Naive thymus-derived CD4-positive, alpha-beta T cell (primary cell): ENCODE measurements around the gene CHIC2. TPM values are rescaled to one million over a fixed set of nuclear protein-coding genes. Genes with fewer than 3 reads are reported as not detected.
"Not testable (repeated sequence)": the region's sequence is repeated elsewhere in the genome, so short reads cannot be mapped to it uniquely, and the experiment has no call there.

Experiments used
- ATAC-seq: fragments of 150-1000 bp; cut with Tn5 transposase; 2 replicates; pipeline ENCODE4 v1.10.0; 2021; ENCODE audit warnings: mild to moderate bottlenecking, moderate library complexity
- CTCF ChIA-PET: fragments of 350-600 bp; sonication (Branson Sonifier 250); formaldehyde crosslinking; loops from one replicate; lab custom pipeline; 2021; ENCODE audit warnings: antibody characterized with exemption; lab: Charles Lee
- POLR2A ChIA-PET: fragments of 350-600 bp; sonication (Branson Sonifier 250); formaldehyde crosslinking; loops from one replicate; lab custom pipeline; 2021; ENCODE audit warnings: antibody characterized with exemption, inconsistent platforms; lab: Charles Lee
- DNase-seq, 9 donors: peaks; one replicate each; pipeline versions ENCODE4 v3.0.0 to v3.0.0-alpha.2; 2020 to 2022; ENCODE audit warnings: mixed read lengths in 1 of 9
- H3K27ac ChIP-seq: one replicate; pipeline ENCODE4 v1.7.0; 2013; ENCODE audit warnings: mild to moderate bottlenecking, low read depth, low read length, moderate library complexity
- H3K27me3 ChIP-seq, 2 donors: one replicate each; pipeline ENCODE4 v1.7.0; 2013; ENCODE audit warnings: low read length in 2 of 2, mild to moderate bottlenecking in 2 of 2, moderate library complexity in 2 of 2; ENCODE audit not compliant: control insufficient read depth in 2 of 2, insufficient read depth in 2 of 2
- H3K36me3 ChIP-seq, 3 experiments: 1 replicate in 2 of 3; 2 replicates in 1 of 3; pipeline ENCODE4 v1.7.0; 2013; ENCODE audit warnings: low read length in 3 of 3, mild to moderate bottlenecking in 3 of 3, moderate library complexity in 1 of 3; ENCODE audit not compliant: insufficient read depth in 3 of 3, control insufficient read depth in 2 of 3
- H3K4me1 ChIP-seq, 2 donors: one replicate each; pipeline ENCODE4 v1.7.0; 2013; ENCODE audit warnings: low read length in 2 of 2, mild to moderate bottlenecking in 2 of 2, moderate library complexity in 1 of 2; ENCODE audit not compliant: control insufficient read depth in 2 of 2, insufficient read depth in 2 of 2
- H3K4me3 ChIP-seq: 2 replicates; pipeline ENCODE4 v1.7.0; 2013; ENCODE audit warnings: mild to moderate bottlenecking, low read length
- H3K9me3 ChIP-seq, 3 experiments: 1 replicate in 2 of 3; 2 replicates in 1 of 3; pipeline ENCODE4 v1.7.0; 2013; ENCODE audit warnings: low read length in 3 of 3; ENCODE audit not compliant: control insufficient read depth in 2 of 3
- H3K27ac Mint-ChIP-seq, 9 donors: one replicate each; pipeline ENCODE4 v1.8.0; 2020 to 2022; ENCODE audit warnings: mixed read lengths in 9 of 9, mild to moderate bottlenecking in 8 of 9, moderate library complexity in 5 of 9, inconsistent platforms in 2 of 9
- H3K27me3 Mint-ChIP-seq, 5 donors: one replicate each; pipeline ENCODE4 v1.8.0; 2021 to 2022; ENCODE audit warnings: mixed read lengths in 5 of 5, mild to moderate bottlenecking in 1 of 5
- H3K36me3 Mint-ChIP-seq, 5 donors: one replicate each; pipeline ENCODE4 v1.8.0; 2020 to 2022; ENCODE audit warnings: mixed read lengths in 5 of 5, mild to moderate bottlenecking in 3 of 5, inconsistent platforms in 1 of 5
- H3K4me1 Mint-ChIP-seq, 7 donors: one replicate each; pipeline ENCODE4 v1.8.0; 2020 to 2022; ENCODE audit warnings: mixed read lengths in 7 of 7, mild to moderate bottlenecking in 3 of 7, inconsistent platforms in 1 of 7
- H3K4me3 Mint-ChIP-seq, 10 donors: one replicate each; pipeline ENCODE4 v1.8.0; 2020 to 2022; ENCODE audit warnings: mild to moderate bottlenecking in 10 of 10, mixed read lengths in 10 of 10, moderate library complexity in 6 of 10, inconsistent platforms in 2 of 10
- H3K9me3 Mint-ChIP-seq, 11 donors: one replicate each; pipeline ENCODE4 v1.8.0; 2020 to 2022; ENCODE audit warnings: mixed read lengths in 11 of 11, mild to moderate bottlenecking in 4 of 11, inconsistent platforms in 1 of 11, moderate library complexity in 1 of 11
- intact Hi-C, 2 donors: fragments of 100-400 bp; cut with micrococcal nuclease; formaldehyde crosslinking; loops; one replicate each; pipeline ENCODE4 v1.15.1; 2023
- polyA plus RNA-seq, 2 donors: library from polyadenylated mRNA; unstranded; fragments of 300-500 nt; fragmentation: Illumina TruSeq; gene quantifications; one replicate each; pipeline ENCODE4 v1.2.3, GENCODE V29; 2021
- total RNA-seq, 6 experiments: library from RNA in 5 of 6; stranded (reverse) in 5 of 6; gene quantifications; 1 replicate in 5 of 6; 2 replicates in 1 of 6; pipeline ENCODE4 v1.2.3 and lab custom pipeline; 2021 to 2026

The CHIC2 gene
- total and polyA plus RNA-seq, 7 experiments from 2014 or later = 22.4 to 64.2 (median 47.2) TPM

DNA sequence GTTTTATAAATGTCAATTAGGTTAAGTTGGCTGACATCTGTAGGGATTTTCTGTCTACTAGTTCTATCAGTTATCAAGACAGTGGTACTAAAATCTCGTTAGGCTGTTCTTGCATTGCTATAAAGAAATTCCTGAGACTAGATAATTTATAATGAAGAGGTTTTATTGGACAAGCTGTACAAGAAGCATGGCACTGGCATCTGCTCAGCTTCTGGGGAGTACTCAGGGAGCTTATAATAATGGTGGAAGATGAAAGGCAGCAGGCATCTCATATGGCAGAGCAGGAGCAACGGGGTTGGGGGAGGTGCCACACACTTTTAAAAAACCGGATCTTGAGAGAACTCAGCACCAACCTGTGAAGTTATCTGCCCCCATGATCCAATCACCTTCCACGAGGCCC is 28.2 kb downstream of the CHIC2 start:
- H3K27me3 Mint-ChIP-seq = no peaks in the 10 kb centered on the region
- ATAC-seq (no peak), DNase-seq (no peak)
- H3K27ac ChIP-seq = no peak overlapping the region
- POLR2A ChIA-PET = no interaction called here
- no peaks in the 10 kb centered on the region for H3K4me1 ChIP-seq
- peaks cover 0 to 6% (median 0%) of the 10 kb centered on the region in 3 experiments for H3K36me3 ChIP-seq
- peaks cover 6 to 71% (median 57%) of the 10 kb centered on the region in 7 donors for H3K4me1 Mint-ChIP-seq
- no peak overlapping the region for H3K4me3 ChIP-seq
- CTCF ChIA-PET = interaction anchor here (0.7 kb wide), 1 partner anchor 42 kb away, joined by 3 read pairs; no protein-coding TSS in a partner anchor
- H3K27ac Mint-ChIP-seq = peak overlapping the region in 2 of 9 donors; percentile 4 to 26
- H3K9me3 ChIP-seq = no peaks in the 10 kb centered on the region
- no peaks in the 10 kb centered on the region for H3K27me3 ChIP-seq
- H3K4me3 Mint-ChIP-seq = no peak overlapping the region
- H3K9me3 Mint-ChIP-seq = no peaks in the 10 kb centered on the region
- H3K36me3 Mint-ChIP-seq = peaks cover 6 to 48% (median 32%) of the 10 kb centered on the region in 5 donors
- intact Hi-C loops = no loop called here

DNA sequence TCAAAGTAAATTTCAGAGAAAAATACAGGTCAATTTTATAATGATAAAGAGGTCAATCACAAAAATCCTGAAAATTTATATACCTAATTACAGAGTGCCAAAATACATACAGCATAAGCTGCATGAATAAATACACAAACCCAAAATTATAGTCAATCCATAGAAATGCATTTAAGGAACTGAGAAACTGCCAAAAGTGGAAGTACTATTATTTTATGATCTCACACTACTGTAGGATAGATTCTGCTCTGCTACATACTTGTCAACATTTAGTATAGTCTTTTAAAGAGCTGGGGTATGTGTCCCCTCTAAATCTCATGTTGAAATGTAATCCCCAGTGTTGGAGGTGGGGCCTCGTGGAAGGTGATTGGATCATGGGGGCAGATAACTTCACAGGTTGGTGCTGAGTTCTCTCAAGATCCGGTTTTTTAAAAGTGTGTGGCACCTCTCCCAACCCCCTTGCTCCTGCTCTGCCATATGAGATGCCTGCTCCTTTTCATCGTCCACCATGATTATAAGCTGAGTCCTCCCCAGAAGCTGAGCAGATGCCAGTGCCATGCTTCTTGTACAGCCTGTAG is 31.8 kb downstream of the CHIC2 start:
- DNase-seq (no peak), ATAC-seq (peak; percentile 47)
- no peaks in the 10 kb centered on the region for H3K27me3 ChIP-seq
- Mint-ChIP-seq H3K4me1 (peaks cover 4 to 69% (median 53%) of the 10 kb centered on the region in 7 donors), H3K36me3 (peaks cover 6 to 38% (median 18%) of the 10 kb centered on the region in 5 donors), H3K27me3 (no peaks in the 10 kb centered on the region), H3K27ac (peak overlapping the region in 3 of 9 donors; percentile 28 to 69 (median 43)), H3K4me3 (peak overlapping the region in 5 of 10 donors; percentile 37 to 58 (median 49)), H3K9me3 (no peaks in the 10 kb centered on the region)
- H3K4me3 ChIP-seq = no peak overlapping the region
- ChIA-PET POLR2A (interaction anchor here (0.8 kb wide), 1 partner anchor 25 kb away, joined by 3 read pairs; no protein-coding TSS in a partner anchor), CTCF (no interaction called here)
- H3K36me3 ChIP-seq = no peaks in the 10 kb centered on the region
- no peak overlapping the region for H3K27ac ChIP-seq
- H3K4me1 ChIP-seq = no peaks in the 10 kb centered on the region
- intact Hi-C loops = no loop called here
- H3K9me3 ChIP-seq = no peaks in the 10 kb centered on the region

DNA sequence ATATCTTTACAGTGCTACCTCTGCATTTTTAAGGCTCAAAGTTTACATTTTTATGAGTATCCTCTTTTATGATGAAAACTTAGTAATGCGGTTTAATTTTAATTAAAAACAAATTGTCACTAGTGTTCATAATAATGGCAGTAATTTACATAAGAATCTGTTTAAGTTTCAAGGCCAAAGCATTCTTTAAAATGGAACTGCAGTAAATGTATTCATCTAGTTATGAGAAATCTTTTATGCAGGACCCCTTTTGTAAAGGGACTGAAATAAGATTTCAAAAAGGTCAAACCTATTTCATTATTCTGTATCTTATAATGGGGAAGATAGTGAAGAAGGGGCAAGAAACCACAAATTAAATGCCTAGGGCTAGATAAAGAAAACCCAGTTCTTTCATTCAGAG is 37.1 kb downstream of the CHIC2 start:
- Histone ChIP-seq H3K4me3 (no peak overlapping the region), H3K4me1 (no peaks in the 10 kb centered on the region), H3K36me3 (no peaks in the 10 kb centered on the region), H3K27me3 (no peaks in the 10 kb centered on the region), H3K9me3 (no peaks in the 10 kb centered on the region), H3K27ac (no peak overlapping the region)
- ATAC-seq = no peak
- no peak for DNase-seq
- H3K27ac Mint-ChIP-seq = no peak overlapping the region
- H3K36me3 Mint-ChIP-seq = peaks cover 0 to 16% (median 4%) of the 10 kb centered on the region in 5 donors
- CTCF ChIA-PET = no interaction called here
- H3K4me1 Mint-ChIP-seq = peaks cover 2 to 33% (median 24%) of the 10 kb centered on the region in 7 donors
- POLR2A ChIA-PET = interaction anchor here (0.6 kb wide), 1 partner anchor 117 kb away, joined by 3 read pairs; no protein-coding TSS in a partner anchor
- H3K9me3 Mint-ChIP-seq = peaks cover 0 to 5% (median 0%) of the 10 kb centered on the region in 11 donors
- H3K27me3 Mint-ChIP-seq = no peaks in the 10 kb centered on the region
- H3K4me3 Mint-ChIP-seq = no peak overlapping the region
- intact Hi-C loops = loop anchor here in 1 of 2 donors (5.0 kb wide), 1 partner anchor 35 kb away; the partner anchor contains the start of gene CHIC2

DNA sequence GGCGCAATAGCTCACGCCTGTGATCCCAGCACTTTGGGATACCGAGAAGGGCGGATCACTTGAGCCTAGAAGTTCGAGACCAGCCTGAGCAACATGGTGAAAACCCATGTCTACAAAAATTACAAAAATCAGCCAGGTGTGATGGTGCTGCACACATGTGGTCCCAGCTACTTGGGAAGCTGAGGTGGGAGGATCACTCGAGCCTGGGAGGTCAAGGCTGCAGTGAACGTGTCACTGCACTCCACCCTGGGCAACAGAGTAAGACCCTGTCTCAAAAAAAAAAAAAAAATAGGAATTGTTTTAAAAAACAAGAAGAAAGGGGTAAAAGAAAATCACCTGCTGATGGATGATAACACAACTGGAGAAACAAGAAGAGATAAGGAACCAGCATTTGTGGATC is 38.8 kb downstream of the CHIC2 start:
- Mint-ChIP-seq H3K36me3 (peaks cover 0 to 16% (median 4%) of the 10 kb centered on the region in 5 donors), H3K27ac (peak overlapping the region in 1 of 9 donors; percentile 2), H3K9me3 (peaks cover 0 to 5% (median 0%) of the 10 kb centered on the region in 11 donors), H3K27me3 (no peaks in the 10 kb centered on the region), H3K4me3 (no peak overlapping the region), H3K4me1 (peaks cover 2 to 29% (median 22%) of the 10 kb centered on the region in 7 donors)
- H3K36me3 ChIP-seq = no peaks in the 10 kb centered on the region
- intact Hi-C loops = loop anchor here in 1 of 2 donors (5.0 kb wide), 1 partner anchor 37 kb away; the partner anchor contains the start of gene CHIC2
- no peak for ATAC-seq
- no peaks in the 10 kb centered on the region for H3K27me3 ChIP-seq
- no peaks in the 10 kb centered on the region for H3K4me1 ChIP-seq
- POLR2A ChIA-PET = no interaction called here
- H3K27ac ChIP-seq = no peak overlapping the region
- no peak for DNase-seq
- no peaks in the 10 kb centered on the region for H3K9me3 ChIP-seq
- no peak overlapping the region for H3K4me3 ChIP-seq
- CTCF ChIA-PET = no interaction called here

DNA sequence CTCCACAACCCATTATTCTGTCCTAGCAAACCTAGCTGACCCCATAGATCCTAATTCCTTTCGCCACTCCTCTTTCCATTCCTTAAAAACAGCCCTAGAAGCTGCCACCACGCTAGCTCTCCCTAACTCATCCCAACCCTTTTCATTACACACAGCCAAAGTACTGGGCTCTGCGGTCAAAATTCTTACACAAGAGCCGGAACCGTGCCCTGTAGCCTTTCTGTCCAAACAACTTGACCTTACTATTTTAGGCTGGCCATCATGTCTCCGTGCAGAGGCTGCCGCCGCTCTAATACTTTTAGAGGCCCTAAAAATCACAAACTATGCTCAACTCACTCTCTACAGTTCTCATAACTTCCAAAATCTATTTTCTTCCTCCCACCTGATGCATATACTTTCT is 41.4 kb downstream of the CHIC2 start:
- H3K27ac Mint-ChIP-seq, CTCF ChIA-PET, H3K4me3 Mint-ChIP-seq, H3K36me3 Mint-ChIP-seq, H3K9me3 Mint-ChIP-seq, H3K4me3 ChIP-seq, H3K4me1 ChIP-seq, H3K27ac ChIP-seq, intact Hi-C loops, H3K27me3 Mint-ChIP-seq, H3K9me3 ChIP-seq, H3K36me3 ChIP-seq, ATAC-seq, H3K27me3 ChIP-seq, POLR2A ChIA-PET, DNase-seq: not testable (repeated sequence)
- H3K4me1 Mint-ChIP-seq = peaks cover 2 to 19% (median 14%) of the 10 kb centered on the region in 7 donors

DNA sequence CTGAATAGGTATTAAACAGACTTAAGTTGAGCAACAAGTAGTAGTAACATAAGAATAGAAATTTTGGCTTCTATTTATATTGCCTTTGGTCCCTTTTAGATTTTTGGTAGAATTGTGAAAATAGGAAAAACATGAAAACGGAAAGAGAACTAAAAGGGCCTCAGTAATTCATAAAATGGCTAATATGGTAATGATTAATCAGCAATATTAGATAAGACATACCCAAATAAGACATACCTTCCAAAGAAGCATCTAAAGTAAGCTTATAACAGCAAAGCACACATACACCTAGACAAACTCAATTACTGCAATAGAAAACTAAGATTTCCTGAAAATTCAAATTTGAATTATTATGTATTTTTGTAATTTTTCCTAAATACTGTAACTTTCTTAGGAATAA is 46.4 kb downstream of the CHIC2 start:
- POLR2A ChIA-PET = no interaction called here

More for the DNA sequence above, 46.4 kb downstream of the CHIC2 start:
- intact Hi-C loops = no loop called here
- Histone ChIP-seq H3K9me3 (no peaks in the 10 kb centered on the region), H3K27ac (no peak overlapping the region), H3K4me3 (no peak overlapping the region), H3K4me1 (peaks cover 0 to 6% of the 10 kb centered on the region in 2 donors), H3K27me3 (no peaks in the 10 kb centered on the region), H3K36me3 (peaks cover 0 to 3% (median 0%) of the 10 kb centered on the region in 3 experiments)
- no peak for DNase-seq
- Mint-ChIP-seq H3K4me3 (no peak overlapping the region), H3K27me3 (no peaks in the 10 kb centered on the region), H3K27ac (no peak overlapping the region), H3K4me1 (peaks cover 0 to 35% (median 14%) of the 10 kb centered on the region in 7 donors), H3K36me3 (peaks cover 0 to 8% (median 7%) of the 10 kb centered on the region in 5 donors), H3K9me3 (no peaks in the 10 kb centered on the region)
- CTCF ChIA-PET = no interaction called here
- ATAC-seq = no peak
